GM19452 (cell line): ENCODE measurements around the gene PITHD1.
"Not testable (repeated sequence)": the region's sequence is repeated elsewhere in the genome, so short reads cannot be mapped to it uniquely, and the experiment has no call there.

Experiments used
- ATAC-seq: cut with Tn5 transposase; IDR thresholded peaks from one replicate; pipeline ENCODE4 v1.9.1; 2021; ENCODE audit not compliant: unreplicated experiment

Gene PITHD1

GRCh38 chr1:23797478-23798448, 19.5 kb downstream of the PITHD1 start:
- ATAC-seq: no peak

DNA sequence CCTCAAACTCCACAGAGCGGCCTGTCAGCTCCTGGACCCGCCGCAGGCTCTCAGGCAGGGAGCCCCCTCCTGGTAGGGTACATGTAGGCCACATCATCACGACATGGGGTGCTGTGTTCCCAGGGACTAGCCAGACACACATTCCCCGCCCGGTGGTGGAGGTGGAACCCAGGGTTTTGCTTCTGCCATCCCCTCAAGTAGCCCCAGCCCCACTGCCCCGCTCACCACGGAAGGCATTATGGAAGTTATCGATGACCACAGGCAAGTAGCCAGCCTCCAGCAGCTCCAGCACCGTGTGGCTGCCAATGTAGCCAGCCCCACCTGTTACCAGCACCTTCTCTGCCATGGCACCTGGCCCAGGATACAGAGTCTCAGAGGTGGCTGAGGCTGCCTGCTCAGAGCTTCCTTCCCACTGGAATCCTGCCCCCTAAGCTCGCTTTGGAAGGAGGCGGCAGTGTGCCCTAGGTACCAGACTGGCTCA, 20.5 kb downstream of the PITHD1 start:
- ATAC-seq: no peak

GRCh38 chr1:23799255-23799569, 21.0 kb downstream of the PITHD1 start:
- no peak for ATAC-seq

DNA sequence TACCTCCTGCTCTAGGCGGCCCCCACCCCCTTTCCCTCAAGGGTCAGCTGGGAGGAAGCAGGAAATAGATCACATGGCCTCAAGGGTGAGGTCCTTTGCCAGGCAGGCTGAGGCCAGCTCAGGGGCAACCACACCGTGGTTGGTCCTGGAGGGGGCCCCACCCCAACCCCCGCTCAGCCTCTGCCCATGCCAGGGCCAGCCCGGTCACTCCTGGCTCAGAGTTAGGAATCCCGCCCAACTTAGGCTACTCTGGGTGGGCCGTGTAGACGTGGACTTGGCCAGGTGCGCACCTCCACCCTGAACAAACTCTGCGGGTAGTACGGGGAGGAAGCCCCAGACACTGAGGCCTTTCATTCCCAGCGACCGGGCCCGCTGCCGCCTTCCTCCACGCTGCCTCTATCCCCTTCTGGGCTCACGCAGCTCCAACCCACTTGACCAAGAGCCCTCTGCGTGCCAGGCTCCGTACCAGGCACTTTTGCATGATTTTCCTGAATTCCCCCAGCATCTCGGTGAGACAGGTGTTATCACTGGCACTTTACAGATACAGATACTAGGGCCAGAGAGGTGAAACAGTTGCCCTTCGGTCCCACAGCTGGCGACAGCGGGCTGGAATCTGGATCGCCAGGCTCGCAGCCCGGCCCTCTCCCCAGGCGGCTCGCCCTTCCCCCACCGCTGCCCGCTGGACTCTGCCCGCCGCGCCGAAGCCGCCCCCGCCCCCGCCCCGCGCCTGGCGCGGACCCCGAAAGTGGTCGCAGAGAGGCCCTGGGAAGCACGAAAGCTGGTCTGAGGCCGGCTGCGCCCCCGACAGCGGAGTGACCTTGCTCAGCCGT, 21.6 kb downstream of the PITHD1 start:
- peak; percentile 2 for ATAC-seq

DNA sequence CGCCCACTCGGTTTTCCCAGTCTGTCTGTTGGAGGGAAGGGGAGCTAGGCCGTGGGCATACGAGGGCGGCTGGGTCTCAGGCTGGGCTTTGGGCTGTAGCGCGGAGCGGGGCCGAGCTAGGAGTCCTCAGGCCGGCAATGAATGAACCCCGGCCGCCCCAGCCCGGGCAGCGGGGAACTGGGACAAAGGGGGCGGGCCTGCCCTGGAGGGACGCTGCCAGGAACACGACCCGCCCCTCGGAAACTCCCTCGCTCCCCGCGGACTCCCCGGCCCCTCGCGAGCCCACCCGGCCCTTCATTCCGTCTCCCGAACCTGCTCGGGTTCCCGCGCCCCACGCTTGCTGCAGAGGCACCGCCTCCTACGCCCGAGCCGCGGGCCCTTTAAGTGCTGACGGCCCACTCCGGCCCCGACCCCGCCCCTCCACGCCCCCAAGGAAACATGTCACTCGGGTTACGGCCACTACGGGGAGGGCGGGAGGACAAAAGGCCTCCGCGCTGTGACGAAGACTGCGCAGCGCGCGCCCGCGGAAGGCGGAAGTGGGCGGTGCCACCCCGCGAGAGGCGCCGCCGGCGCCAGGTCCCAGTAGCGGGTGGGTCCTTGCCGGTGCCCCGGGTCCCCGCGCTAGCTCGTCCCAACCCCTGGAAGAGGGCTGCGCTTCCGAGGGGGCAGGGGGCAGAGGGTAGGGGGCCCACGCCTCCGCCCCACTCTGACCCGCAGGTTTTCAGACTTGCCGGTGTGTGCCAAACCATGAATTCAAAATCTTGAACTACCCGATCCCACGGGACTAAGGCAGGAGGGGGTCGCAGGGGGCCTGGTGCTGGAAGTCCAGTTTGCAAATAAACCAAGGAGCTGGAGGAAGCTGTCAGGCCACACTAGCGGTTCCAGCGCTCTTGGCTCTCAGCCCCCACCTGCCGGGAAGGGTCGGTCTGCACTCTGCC, 22.5 kb downstream of the PITHD1 start, which contains the start of gene GALE:
Gene GALE, minus strand, starts transcription at position 355 of the 938 bp plus-strand sequence. CDS start 1,747 bp downstream, outside the sequence.
- peak; percentile 75 for ATAC-seq

DNA sequence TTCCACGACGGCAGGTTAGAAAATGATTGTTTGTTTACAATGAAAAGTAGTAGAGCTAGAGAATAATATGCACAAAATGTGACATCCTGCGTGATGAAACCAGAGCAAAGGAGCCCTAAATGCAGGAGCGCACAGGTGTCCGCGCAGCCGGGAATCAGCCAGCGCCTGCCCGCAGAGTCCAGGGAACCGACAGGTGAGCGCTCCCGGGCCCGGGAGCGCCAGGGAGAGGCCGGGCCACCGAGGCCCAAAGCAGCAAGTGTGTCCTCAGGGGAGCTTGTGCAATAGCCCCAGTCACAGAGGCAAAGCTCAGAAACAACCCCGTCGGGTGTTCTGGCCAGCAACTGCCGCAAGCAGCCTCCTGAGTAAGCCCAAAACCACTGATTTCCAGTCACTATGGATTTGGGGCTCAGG, 23.1 kb downstream of the PITHD1 start:
- ATAC-seq: no peak

- ATAC-seq: no peak
Observed at GRCh38 chr1:23801876-23802275, 23.7 kb downstream of the PITHD1 start.

GRCh38 chr1:23802809-23803342, 24.7 kb downstream of the PITHD1 start:
- not testable (repeated sequence) for ATAC-seq

DNA sequence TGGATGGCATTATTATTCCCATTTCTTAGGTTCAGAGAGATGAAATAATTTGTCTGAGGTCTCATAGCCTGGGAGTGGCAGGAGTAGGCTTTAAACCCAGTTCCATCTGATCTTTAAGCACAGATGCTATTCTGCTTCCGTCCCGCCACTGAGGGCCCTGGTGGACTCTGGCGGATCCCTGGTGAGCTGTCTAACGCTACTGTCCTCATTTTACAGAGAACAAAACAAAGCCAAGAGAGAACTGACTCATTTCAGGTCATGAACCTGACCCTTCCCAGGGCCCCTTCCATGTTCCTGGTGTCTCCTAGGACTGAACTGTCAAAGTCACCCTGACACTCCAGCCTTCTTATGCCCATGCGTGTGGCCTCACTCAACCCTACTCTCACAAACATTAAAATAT, 25.5 kb downstream of the PITHD1 start:
- no peak for ATAC-seq

- ATAC-seq: no peak
Observed at GRCh38 chr1:23804183-23804835, 26.1 kb downstream of the PITHD1 start.

DNA sequence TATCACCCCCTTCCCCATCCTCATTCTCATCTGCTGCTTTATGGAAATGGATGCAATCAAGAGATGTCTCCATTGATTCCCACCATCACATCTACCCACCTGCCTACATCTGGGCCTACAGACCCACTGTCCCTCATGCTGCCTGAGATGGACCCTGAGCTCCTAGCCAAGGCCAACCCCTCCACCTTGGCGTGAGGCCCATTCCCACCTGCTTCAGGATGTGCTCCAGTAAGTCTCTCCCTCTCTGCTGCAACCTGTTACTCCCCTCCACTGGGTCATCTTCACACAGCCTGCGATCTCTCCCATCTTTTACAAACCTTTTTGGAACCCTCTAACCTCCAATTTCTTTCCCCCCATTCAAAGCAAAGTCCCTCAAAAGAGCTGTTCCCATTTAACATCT, 26.8 kb downstream of the PITHD1 start:
- ATAC-seq: no peak

DNA sequence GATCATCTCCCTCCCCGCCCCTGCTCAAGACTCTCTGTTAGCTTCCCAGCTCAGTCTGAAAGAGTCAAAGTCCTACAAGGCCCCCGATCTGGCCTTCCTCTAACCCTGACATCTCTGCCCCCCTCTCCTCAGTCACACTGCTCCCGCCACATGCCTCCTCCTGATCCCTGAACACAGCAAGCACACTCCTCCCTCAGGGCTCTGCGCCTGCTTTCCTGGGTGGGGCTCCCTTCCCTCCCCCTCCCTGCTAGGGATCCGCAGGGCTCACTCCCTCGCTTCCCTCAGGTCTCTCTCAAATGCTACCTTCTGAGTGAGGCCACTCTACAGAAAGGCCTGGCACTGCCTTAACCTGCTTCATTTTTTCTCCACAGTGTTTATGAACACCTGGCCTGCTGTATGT, 28.1 kb downstream of the PITHD1 start:
- no peak for ATAC-seq

DNA sequence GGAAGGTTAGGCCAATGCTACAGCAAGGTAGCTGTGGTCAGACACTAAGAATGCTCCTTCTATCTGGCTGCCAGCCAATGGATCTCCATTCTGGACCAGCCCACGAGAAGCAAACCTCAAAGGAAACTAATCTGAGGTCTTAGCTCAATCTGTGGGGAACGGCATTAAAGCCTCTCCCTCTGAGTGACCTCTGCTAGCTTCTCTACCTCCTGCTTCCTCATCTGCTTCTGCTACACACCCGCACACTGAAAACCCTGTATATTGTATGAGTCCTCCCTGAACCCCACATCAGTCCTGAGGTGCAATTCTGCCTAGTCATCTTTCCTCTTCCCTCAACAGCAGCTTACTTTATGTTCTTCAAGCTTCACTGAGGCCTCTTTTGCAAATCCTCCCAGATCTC, 29.2 kb downstream of the PITHD1 start:
- ATAC-seq: no peak

DNA sequence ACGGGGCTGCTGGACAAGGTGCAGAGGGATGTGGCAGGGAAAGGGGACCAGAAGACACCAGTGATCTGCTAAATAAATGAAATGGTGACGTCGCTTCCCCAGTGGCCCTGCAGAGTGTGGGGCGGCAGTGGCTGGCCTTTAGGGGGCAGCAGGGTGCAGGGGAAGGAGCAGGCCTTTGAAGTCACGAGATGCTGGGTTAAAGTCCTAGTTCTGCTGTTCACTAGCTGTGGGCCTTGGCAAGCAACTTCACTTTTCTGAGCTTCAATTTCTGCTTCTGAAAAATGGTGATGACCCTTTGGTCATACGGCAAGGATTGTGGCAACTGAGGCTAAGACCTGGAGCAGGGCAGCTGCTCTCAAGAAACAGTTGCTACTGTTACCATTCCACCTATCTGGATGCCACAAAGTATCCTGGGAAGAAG, 31.5 kb downstream of the PITHD1 start:
- no peak for ATAC-seq

GRCh38 chr1:23810818-23811540, 32.8 kb downstream of the PITHD1 start:
- ATAC-seq: peak; percentile 68

DNA sequence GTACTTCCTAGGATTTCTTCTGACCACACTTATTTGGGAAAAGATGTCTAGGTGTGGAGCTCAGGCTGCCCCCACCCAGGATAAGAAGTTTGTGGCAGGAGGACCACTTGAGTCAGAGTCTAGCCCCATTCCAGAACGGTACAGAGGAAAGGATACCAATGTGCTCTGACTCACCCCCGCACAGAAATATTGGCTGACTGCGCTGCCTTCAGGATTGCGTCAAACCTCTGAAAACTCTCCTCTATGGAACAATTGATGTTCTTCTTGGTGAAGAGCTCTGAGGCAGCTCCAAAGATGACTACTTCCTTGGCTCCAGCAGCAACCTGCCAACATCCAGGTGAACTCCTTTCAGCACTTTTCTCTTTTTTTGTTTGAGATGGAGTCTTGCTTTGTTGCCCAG, 35.8 kb downstream of the PITHD1 start:
- no peak for ATAC-seq

DNA sequence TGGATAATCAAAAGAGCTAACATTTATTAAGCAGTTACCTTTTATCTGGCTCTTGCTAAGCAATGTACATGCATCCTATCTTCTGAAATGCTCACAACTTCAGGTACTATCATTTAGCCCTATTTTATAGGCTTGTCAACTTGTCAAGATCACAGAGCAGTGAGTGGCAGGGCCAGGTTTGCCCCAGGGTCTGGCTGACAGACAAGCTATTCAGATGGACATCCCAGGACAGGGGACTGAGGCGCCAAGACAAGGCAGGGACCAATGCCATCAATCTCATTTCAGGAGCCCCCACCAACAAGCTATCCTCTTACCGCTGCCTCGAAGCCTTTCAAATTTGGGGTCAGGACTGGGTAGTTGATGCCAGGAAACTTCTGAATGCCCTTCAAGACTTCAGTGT, 38.1 kb downstream of the PITHD1 start:
- no peak for ATAC-seq

- ATAC-seq: no peak
Observed at GRCh38 chr1:23816906-23817305, 38.7 kb downstream of the PITHD1 start.

- no peak for ATAC-seq
Observed at GRCh38 chr1:23817633-23818032, 39.4 kb downstream of the PITHD1 start.
